Neural cell (in vitro differentiated cells): ENCODE measurements around the gene ATXN10. TPM values are rescaled to one million over a fixed set of nuclear protein-coding genes. Genes with fewer than 3 reads are reported as not detected.

Experiments
- H2AFZ ChIP-seq: fragments of 200-600, 300-800 bp; sonication (generic), shearing (Covaris generic); 2 replicates; pipeline ENCODE4 v1.6.0; 2014; ENCODE audit warnings: low read depth, mild to moderate bottlenecking, antibody characterized with exemption, low read length, moderate library complexity
- H3F3A ChIP-seq: fragments of 200-600 bp; shearing (Covaris generic); 2 replicates; pipeline ENCODE4 v1.6.1; 2016; ENCODE audit warnings: mild to moderate bottlenecking, moderate library complexity, mixed read lengths, antibody characterized with exemption, low read length; ENCODE audit not compliant: insufficient read depth, poor library complexity, severe bottlenecking
- H3K27ac ChIP-seq: fragments of 200-600, 300-800 bp; sonication (generic), shearing (Covaris generic); 2 replicates; pipeline ENCODE4 v1.5.1; 2014; ENCODE audit warnings: mild to moderate bottlenecking, low read length, moderate library complexity
- H3K27me3 ChIP-seq: fragments of 300-800, 200-600 bp; sonication (generic), shearing (Covaris generic); 2 replicates; pipeline ENCODE4 v1.6.0; 2014; ENCODE audit warnings: mild to moderate bottlenecking, low read depth, low read length, moderate library complexity; ENCODE audit not compliant: insufficient read depth
- H3K36me3 ChIP-seq: fragments of 300-800, 200-600 bp; sonication (generic), shearing (Covaris generic); 2 replicates; pipeline ENCODE4 v1.5.1; 2014; ENCODE audit warnings: mild to moderate bottlenecking, antibody characterized with exemption, low read length, moderate library complexity; ENCODE audit not compliant: insufficient read depth
- H3K4me2 ChIP-seq: fragments of 300-800, 200-600 bp; sonication (generic), shearing (Covaris generic); 2 replicates; pipeline ENCODE4 v1.6.0; 2014; ENCODE audit warnings: mild to moderate bottlenecking, low read length
- H3K4me3 ChIP-seq: fragments of 300-800, 200-600 bp; sonication (generic), shearing (Covaris generic); 2 replicates; pipeline ENCODE4 v1.5.1; 2014; ENCODE audit warnings: mild to moderate bottlenecking, low read length, moderate library complexity
- H3K79me2 ChIP-seq: fragments of 200-600 bp; shearing (Covaris generic); replicated peaks from 2 replicates; pipeline ENCODE4 v1.6.0; 2014; ENCODE audit warnings: mild to moderate bottlenecking, low read length, moderate library complexity; ENCODE audit not compliant: insufficient read depth
- H3K9ac ChIP-seq: fragments of 300-800, 200-600 bp; sonication (generic), shearing (Covaris generic); 2 replicates; pipeline ENCODE4 v1.6.1; 2016; ENCODE audit warnings: mild to moderate bottlenecking, low read length, mixed read lengths
- H3K9me2 ChIP-seq: fragments of 200-600 bp; shearing (Covaris generic); 2 replicates; pipeline ENCODE4 v1.6.1; 2016; ENCODE audit warnings: mild to moderate bottlenecking, low read length, mixed read lengths; ENCODE audit not compliant: insufficient read depth
- H3K9me3 ChIP-seq: fragments of 200-600, 300-800 bp; sonication (generic), shearing (Covaris generic); 2 replicates; pipeline ENCODE4 v1.6.1; 2016; ENCODE audit warnings: mild to moderate bottlenecking, mixed run types, low read length, moderate library complexity, mixed read lengths
- H4K20me1 ChIP-seq: fragments of 200-600 bp; shearing (Covaris generic); 2 replicates; pipeline ENCODE4 v1.6.1; 2016; ENCODE audit warnings: mild to moderate bottlenecking, mixed run types; ENCODE audit not compliant: insufficient read depth
- CTCF ChIP-seq: fragments of 450-650 bp; IDR thresholded peaks from 2 replicates; pipeline ENCODE4 v1.5.1; 2014; ENCODE audit warnings: antibody characterized with exemption, mild to moderate bottlenecking, moderate library complexity; ENCODE audit not compliant: poor library complexity, severe bottlenecking
- EP300 ChIP-seq: fragments of 450-650 bp; conservative IDR thresholded peaks from 2 replicates; pipeline ENCODE4 v1.6.1; 2014; ENCODE audit warnings: antibody characterized with exemption, mild to moderate bottlenecking, moderate library complexity; ENCODE audit not compliant: poor library complexity, severe bottlenecking
- EZH2 ChIP-seq: fragments of 200-600, 300-800 bp; shearing (Covaris generic), sonication (generic); IDR thresholded peaks from 2 replicates; pipeline ENCODE4 v1.6.1; 2014; ENCODE audit warnings: antibody characterized with exemption, low read length, borderline replicate concordance, mild to moderate bottlenecking; ENCODE audit not compliant: insufficient read depth, poor library complexity, severe bottlenecking
- MXI1 ChIP-seq: fragments of 450-650 bp; conservative IDR thresholded peaks from 2 replicates; pipeline ENCODE4 v1.6.1; 2014; ENCODE audit warnings: antibody characterized with exemption, mild to moderate bottlenecking; ENCODE audit not compliant: poor library complexity, severe bottlenecking
- POLR2AphosphoS5 ChIP-seq: IDR thresholded peaks from 2 replicates; pipeline ENCODE4 v1.6.1; 2012
- RAD21 ChIP-seq: fragments of 450-650 bp; conservative IDR thresholded peaks from 2 replicates; pipeline ENCODE4 v1.6.1; 2014; ENCODE audit warnings: antibody characterized with exemption, mild to moderate bottlenecking, moderate library complexity
- REST ChIP-seq: IDR thresholded peaks from 2 replicates; pipeline ENCODE4 v1.6.1; 2012; ENCODE audit warnings: borderline replicate concordance
- SMC3 ChIP-seq: fragments of 450-650 bp; conservative IDR thresholded peaks from 2 replicates; pipeline ENCODE4 v1.6.1; 2014; ENCODE audit warnings: antibody characterized with exemption, mild to moderate bottlenecking, moderate library complexity; ENCODE audit not compliant: poor library complexity
- TAF1 ChIP-seq: IDR thresholded peaks from 2 replicates; pipeline ENCODE4 v1.6.1; 2012; ENCODE audit warnings: low read depth
- polyA plus RNA-seq: library from polyadenylated mRNA; depleted of rRNA; stranded (reverse); fragments of >200 nt; gene quantifications from 2 replicates; pipeline ENCODE4 v1.2.3, GENCODE V29; 2014

The ATXN10 gene
- polyA plus RNA-seq, 1 donor from 2014 or later = 321 TPM

- Histone ChIP-seq H3K9me3 (no peaks in the 10 kb centered on the region), H3K9ac (no peak overlapping the region), H3K9me2 (no peaks in the 10 kb centered on the region), H2AFZ (no peak overlapping the region), H3K27ac (no peak overlapping the region), H3K4me2 (no peak overlapping the region), H3K4me3 (no peak overlapping the region), H3F3A (no peaks in the 10 kb centered on the region), H4K20me1 (no peaks in the 10 kb centered on the region), H3K79me2 (no peaks in the 10 kb centered on the region), H3K36me3 (peaks cover 6% of the 10 kb centered on the region), H3K27me3 (no peaks in the 10 kb centered on the region)
- TF ChIP-seq REST = no peak
- no peak for TF ChIP-seq MXI1
- no peak for TF ChIP-seq CTCF
- no peak for TF ChIP-seq EZH2
- no peak for TF ChIP-seq EP300
- no peak for TF ChIP-seq TAF1
- TF ChIP-seq POLR2AphosphoS5 = no peak
- TF ChIP-seq SMC3 = no peak
- no peak for TF ChIP-seq RAD21
These were observed 161.4 kb downstream of the ATXN10 start for GRCh38 chr22:45832959-45833580.

GRCh38 chr22:45833613-45834012 lies 162.0 kb downstream of the ATXN10 start:
- Histone ChIP-seq H3K9ac (no peak overlapping the region), H3K36me3 (peaks cover 6% of the 10 kb centered on the region), H4K20me1 (no peaks in the 10 kb centered on the region), H3K4me3 (no peak overlapping the region), H3K4me2 (no peak overlapping the region), H2AFZ (no peak overlapping the region), H3K27ac (no peak overlapping the region), H3K27me3 (no peaks in the 10 kb centered on the region), H3K9me3 (no peaks in the 10 kb centered on the region), H3K79me2 (no peaks in the 10 kb centered on the region), H3F3A (no peaks in the 10 kb centered on the region), H3K9me2 (no peaks in the 10 kb centered on the region)
- TF ChIP-seq REST = no peak
- TF ChIP-seq TAF1 = no peak
- no peak for TF ChIP-seq POLR2AphosphoS5
- TF ChIP-seq SMC3 = no peak
- TF ChIP-seq MXI1 = no peak
- TF ChIP-seq EP300 = no peak
- TF ChIP-seq RAD21 = no peak
- no peak for TF ChIP-seq CTCF
- no peak for TF ChIP-seq EZH2
